ENCODE data around the gene SLC4A1.

SLC4A1 gene

GRCh38 chr17:44314031-44314430 lies 46.1 kb upstream of the SLC4A1 start:
- no peak overlapping the region for H3K4me3 ChIP-seq (ENCODE audit: low read depth, low read length)
- DNase-seq: no peak
- in situ Hi-C loops (cut with HindIII; ENCODE audit: low pct_ligation_motif_present, low sequenced_read_pairs): no loop called here
- no peaks in the 10 kb centered on the region for H3K36me3 ChIP-seq (replicated peaks)
- no peak for TF ChIP-seq CTCF (IDR thresholded peaks at IDR 0.05; ENCODE audit: low read depth, low read length, missing control alignments)
- H3K27me3 ChIP-seq (replicated peaks): peaks cover 26% of the 10 kb centered on the region
- H3K27ac ChIP-seq: no peak overlapping the region

GRCh38 chr17:44312396-44313104 lies 44.6 kb upstream of the SLC4A1 start:
- in situ Hi-C loops (cut with HindIII; ENCODE audit: low pct_ligation_motif_present, low sequenced_read_pairs): no loop called here
- H3K27ac ChIP-seq: no peak overlapping the region
- no peak overlapping the region for H3K4me3 ChIP-seq (ENCODE audit: low read depth, low read length)
- DNase-seq: no peak
- no peak for TF ChIP-seq CTCF (IDR thresholded peaks at IDR 0.05; ENCODE audit: low read depth, low read length, missing control alignments)
- no peaks in the 10 kb centered on the region for H3K36me3 ChIP-seq (replicated peaks)
- peaks cover 28% of the 10 kb centered on the region for H3K27me3 ChIP-seq (replicated peaks)

- Histone ChIP-seq H3K27ac (no peak overlapping the region), H3K4me3 (ENCODE audit: low read depth, low read length) (no peak overlapping the region), H3K36me3 (replicated peaks) (no peaks in the 10 kb centered on the region), H3K27me3 (replicated peaks) (peaks cover 33% of the 10 kb centered on the region)
- no peak for TF ChIP-seq CTCF (IDR thresholded peaks at IDR 0.05; ENCODE audit: low read depth, low read length, missing control alignments)
- in situ Hi-C loops (cut with HindIII; ENCODE audit: low pct_ligation_motif_present, low sequenced_read_pairs): no loop called here
- DNase-seq: no peak
Observed at GRCh38 chr17:44311562-44312181, 43.7 kb upstream of the SLC4A1 start.

GRCh38 chr17:44310609-44311376 lies 42.9 kb upstream of the SLC4A1 start:
- in situ Hi-C loops (cut with HindIII; ENCODE audit: low pct_ligation_motif_present, low sequenced_read_pairs): no loop called here
- Histone ChIP-seq H3K27ac (no peak overlapping the region), H3K36me3 (replicated peaks) (no peaks in the 10 kb centered on the region), H3K27me3 (replicated peaks) (peaks cover 25% of the 10 kb centered on the region), H3K4me3 (ENCODE audit: low read depth, low read length) (no peak overlapping the region)
- TF ChIP-seq CTCF (IDR thresholded peaks at IDR 0.05; ENCODE audit: low read depth, low read length, missing control alignments): no peak
- DNase-seq: no peak

GRCh38 chr17:44310188-44310587 lies 42.3 kb upstream of the SLC4A1 start:
- no peak for TF ChIP-seq CTCF (IDR thresholded peaks at IDR 0.05; ENCODE audit: low read depth, low read length, missing control alignments)
- no peak for DNase-seq
- Histone ChIP-seq H3K36me3 (replicated peaks) (no peaks in the 10 kb centered on the region), H3K4me3 (ENCODE audit: low read depth, low read length) (no peak overlapping the region), H3K27me3 (replicated peaks) (peaks cover 22% of the 10 kb centered on the region), H3K27ac (no peak overlapping the region)
- in situ Hi-C loops (cut with HindIII; ENCODE audit: low pct_ligation_motif_present, low sequenced_read_pairs): no loop called here
